GM19099 (cell line): Measurements from ENCODE around the gene TNS3.

Experiments used
- POLR2A ChIP-seq: IDR thresholded peaks from 3 replicates; pipeline ENCODE4 v1.6.1; 2011; ENCODE audit warnings: low read depth; ENCODE audit not compliant: insufficient read length; ENCODE audit errors: extremely low read depth

Gene TNS3

DNA sequence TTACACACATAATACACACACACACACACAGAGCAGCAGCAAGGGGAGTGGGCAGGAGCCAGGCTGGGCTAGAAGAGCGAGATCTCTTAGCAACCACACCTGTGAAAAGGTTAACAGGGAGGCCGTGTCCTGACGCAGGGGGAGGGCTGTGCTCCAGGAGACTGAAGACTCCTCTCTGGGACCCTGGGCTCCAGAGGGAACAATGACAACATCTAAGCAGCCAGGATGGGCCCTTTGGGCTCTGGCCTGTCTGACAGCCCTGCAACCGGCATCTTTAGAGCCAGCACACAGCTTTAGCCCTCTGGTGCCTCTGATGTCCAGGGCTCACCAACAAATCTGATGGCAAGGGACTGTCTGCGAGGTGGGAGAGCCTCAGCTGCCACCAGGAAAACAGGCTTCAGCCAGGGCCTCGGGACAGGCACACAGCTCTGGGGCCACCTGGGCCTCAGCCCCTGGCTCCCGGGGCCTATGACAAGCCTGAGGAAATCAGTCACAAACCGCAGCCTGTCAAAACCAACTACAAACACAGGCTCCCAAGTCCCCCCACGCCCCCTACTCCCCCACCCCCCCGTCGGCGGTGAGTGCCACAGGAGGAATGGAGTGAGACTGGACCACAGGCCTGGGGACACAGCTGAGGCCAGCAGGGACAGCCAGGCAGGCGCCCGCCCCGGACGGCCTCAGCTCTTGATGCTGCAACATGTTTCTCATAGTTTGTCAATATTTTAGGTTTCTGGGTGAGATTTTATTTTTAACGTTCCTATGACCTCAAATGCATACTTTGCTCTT is 102.8 kb downstream of the TNS3 start:
- TF ChIP-seq POLR2A = no peak

DNA sequence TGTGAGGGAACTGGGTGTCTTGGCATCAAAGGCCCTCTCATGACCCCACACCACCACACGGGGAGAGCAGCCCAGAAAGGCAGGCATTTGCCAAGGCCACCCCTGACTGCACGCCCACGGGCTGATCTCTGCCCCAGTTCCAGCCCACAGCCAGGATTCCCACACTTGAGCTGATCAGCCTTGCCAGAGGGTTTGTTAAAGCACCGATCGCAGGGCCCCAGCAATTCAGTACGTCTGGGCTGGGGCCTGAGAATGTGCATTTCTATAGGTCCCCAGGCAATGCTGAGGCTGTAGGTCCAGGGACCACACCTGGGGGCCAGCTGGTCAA is 103.9 kb downstream of the TNS3 start:
- TF ChIP-seq POLR2A = no peak

DNA sequence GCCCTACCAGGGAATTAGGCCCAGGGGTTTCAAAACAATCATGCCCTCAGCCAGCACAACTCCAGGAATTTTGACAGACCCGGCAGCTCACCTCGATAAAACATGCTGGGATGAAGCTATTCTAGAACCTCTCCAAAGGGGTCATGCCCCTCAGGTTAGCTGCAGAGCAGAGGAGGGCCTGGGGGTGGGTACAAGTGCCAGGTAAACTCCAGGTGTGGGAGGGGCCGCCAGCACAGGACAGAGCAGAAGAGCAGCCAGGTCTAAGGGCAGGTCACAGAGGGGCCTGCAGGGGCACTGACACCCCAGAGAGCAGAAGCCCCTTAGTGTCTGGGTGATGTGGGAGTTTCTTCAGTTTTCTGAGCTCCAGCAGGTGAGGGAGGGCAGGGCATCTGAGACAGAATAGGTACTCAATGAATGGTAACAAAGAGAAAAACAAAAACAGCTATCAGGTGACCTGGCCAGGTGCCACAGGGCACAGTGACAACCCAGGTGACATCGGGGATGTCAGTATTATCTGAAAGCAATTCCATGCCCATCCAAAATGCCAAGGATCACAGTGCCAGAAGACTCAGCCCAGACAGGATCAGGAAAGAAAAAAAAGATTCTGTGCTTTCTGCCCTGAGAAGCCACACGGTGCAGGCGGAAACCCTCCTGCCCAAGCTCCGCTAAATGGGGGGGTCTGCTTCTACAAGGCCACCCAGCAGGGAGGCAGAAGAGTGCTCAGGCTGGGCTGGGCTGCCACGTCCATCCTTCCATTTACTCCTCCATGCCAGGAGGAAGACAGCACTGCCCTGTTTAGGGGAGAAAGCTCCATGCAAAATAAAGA is 104.5 kb downstream of the TNS3 start:
- TF ChIP-seq POLR2A = no peak

DNA sequence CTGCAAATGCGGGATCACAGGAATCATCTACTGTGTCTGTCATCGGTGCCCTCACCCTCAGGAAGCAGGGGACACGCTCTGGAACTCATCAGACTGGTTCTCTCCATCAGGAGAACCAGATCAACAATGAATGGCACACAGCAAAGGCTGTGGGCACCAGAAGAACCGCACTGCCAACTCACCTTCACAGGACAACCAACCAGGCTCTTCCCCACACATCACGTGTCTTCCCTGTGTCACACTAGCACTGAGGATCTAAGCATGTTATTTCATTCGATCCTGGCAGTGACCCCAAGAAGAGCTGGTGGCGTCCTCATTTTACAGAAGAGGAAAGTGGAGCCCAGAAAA is 106.1 kb downstream of the TNS3 start:
- TF ChIP-seq POLR2A = no peak

DNA sequence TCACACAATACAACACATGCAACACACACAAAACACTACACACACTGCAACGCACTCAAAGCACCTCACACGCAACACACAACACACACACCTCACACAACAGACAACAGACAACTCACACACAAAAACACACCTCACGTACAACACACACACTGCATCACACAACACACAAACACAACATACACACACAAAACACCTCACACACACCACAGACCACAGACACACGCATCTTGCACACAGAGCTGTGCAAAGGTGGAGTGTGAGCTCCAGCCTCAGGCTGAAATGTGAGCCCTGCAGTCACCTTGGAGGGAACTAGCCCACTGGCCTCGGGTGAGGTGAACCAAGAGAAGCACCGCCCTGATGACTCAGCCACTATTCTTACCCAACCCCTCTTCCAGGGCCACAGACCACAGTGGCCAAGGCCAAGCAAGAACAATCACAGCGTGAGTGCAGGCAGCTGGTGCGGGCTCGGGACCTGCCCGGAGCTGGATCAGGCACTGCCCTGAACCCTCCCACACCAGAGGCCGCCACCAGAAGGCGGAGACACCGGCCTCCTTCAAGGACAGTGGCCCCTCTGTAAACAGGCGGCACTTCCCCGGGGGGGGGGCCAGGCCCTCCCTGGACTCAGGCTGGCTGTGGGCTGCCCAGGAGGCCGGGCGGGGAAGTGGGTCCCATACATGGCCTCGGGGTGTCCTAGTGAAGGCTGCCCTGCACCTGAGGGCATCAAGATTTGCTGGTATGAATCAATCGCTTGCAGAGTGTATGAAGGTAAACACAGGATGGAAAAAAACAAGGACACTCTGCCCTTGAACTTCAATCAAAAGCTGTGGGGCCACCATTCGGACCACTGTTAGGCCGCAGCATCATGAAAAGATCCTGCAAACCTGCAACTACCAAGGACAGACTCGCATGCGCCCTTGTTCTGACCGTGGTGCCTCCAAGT is 106.7 kb downstream of the TNS3 start:
- TF ChIP-seq POLR2A = no peak

DNA sequence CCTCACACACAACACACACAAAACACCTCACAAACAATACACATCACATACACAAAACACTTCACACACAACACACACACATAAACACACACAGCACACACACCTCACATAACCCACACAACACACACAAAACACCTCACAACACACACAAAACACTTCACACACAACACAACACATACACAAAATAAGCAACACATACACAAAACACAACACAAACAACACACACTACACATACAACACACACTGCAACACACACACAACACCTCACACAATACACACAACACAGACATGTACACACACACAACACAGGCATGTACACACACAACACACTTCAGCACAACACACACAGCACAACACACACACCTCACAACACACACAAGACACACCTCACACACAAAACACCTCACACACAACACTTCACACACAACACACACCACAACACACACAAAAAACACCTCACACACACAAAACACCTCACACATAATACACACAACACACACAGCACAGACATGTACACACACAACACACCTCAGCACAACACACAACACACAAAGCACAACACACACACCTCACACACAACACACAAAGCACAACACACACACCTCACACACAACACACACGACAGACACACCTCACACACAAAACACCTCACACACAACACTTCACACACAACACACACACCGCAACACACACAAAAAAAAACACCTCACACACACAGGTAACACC is 107.5 kb downstream of the TNS3 start:
- no peak for TF ChIP-seq POLR2A

DNA sequence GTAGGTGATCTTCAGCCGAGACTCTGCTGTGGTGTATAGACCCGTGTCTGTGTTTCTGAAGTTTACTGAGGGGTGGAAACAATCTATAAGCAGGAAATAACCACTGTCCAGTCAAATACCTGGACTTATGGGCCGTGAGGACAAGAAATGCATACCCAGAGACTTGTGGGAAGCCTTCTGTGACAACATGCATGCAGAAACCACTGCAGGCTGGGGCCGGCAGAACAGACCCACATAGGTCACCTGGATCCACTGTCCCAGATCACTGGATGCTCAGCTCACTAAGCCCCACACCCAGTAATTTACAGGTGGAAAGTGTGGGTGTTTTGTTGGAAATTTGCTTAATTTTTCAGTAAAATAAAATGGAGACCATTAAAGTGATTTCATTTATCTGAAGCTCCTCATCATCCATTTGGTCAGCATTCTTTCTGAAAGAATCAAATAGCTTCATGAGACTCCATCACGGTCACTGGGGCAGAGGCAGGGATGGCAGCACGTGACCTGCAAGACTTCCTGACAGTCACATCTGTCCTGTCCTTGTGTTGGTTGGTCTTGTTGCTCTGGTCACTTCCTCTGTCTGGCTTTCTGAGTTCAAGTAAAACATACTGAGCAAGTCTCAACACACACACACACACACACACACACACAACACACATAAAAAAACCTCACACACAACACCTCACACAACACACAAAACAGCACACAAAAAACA is 108.3 kb downstream of the TNS3 start:
- no peak for TF ChIP-seq POLR2A

DNA sequence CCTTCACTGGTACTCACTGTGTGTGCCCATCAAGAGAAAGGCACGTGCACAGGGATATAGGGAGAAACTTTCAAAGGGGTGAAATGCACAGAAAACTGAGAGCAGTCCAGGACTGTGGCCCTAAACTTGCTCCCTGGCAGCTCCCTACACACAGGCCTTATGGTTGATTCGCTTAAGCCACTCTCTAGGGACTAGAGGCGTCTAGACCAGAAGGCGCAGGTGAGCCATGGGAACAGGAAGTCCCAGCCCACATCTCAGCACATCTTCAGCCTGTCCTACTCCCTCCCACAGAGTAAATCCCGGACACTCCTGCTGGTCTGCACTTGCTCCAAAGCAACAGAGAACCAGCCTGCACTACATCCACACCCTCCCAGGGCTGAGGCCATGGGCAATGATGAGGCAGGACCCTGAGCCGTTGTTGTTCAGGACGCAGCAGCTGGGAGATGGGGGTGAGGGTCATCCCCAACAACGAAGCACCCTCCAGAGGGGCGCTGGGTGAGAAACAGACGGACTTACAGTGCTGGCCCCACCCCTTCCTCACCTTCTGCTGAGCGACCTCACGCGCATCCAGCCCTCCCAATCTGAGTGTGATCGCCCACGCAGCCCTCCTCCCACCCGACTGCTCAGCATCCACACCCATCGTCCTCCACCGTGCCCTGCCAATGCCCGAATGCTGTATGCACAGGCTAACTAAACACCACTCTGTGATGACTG is 109.3 kb downstream of the TNS3 start:
- no peak for TF ChIP-seq POLR2A

DNA sequence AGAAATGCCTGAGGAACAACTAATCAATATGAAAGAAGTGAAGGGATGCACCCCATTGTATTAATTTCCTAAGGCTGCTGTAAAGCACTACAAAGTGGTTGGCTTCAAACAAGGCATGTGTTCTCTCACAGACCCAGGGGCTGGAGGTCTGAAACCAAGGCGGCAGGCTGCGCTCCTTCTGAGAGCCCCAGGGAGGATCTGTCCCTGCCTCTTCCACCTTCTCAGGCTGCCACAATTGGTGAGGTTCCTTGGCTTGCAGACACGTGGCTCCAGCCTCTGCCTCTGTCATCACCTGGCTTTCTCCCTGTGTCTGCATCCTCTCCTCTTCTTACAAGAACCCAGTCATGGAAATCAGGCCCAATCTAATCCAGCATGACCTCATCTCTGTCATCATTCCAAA is 110.1 kb downstream of the TNS3 start:
- TF ChIP-seq POLR2A = no peak

DNA sequence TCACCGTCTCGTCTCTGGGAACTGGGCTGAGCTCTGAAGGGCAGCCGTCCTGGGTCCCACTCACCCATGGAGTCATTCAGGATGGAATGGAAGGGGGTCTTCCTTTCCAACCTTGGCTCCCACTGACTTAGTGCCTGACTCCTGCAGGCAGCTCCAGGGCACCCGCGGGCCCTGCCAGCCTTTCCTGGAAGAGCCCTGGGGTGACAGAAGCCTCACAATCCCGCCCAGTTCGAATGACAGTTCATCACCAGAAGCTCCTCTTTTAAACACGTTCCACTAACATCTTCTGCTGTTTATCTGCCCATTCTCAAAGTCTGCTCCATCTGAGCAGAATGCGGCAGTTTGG is 110.6 kb downstream of the TNS3 start:
- TF ChIP-seq POLR2A = no peak

DNA sequence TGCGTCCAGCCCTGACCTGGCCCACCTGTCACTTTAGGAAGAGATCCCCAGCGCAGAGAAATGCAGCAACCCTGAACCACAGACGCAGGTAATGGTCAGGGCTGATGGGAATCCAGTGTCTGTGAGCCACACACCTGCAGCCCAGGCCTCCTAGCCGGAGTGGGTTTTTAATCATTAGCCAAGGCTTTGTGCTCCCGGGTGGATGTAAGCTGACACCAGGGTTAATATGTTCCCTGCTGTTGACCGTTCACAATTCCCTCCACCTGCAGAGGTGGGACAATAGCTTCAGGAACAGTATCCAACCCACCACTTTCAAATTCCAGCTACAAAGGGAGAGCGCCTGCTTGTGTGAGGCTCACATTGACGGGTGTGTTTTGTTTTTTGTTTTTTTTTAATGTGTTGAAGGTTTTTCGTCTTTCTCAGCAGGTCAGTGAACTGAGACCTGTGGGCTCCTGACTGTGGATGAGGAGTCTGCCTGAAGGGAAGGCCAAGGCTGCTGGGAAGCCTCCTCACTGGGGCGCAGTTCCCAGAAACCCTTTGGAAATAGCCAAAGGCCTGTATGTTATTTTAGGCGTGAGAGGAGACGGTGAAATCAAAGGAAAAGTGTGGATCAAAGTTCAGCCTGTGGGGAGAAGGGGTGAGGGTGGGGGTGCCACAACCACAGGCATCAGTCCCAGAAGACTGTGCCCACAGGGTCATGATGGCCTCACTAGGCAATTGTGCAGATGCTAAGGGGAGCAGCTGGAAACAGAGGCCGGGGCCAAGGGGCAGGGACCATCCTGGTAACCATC is 111.1 kb downstream of the TNS3 start:
- no peak for TF ChIP-seq POLR2A

DNA sequence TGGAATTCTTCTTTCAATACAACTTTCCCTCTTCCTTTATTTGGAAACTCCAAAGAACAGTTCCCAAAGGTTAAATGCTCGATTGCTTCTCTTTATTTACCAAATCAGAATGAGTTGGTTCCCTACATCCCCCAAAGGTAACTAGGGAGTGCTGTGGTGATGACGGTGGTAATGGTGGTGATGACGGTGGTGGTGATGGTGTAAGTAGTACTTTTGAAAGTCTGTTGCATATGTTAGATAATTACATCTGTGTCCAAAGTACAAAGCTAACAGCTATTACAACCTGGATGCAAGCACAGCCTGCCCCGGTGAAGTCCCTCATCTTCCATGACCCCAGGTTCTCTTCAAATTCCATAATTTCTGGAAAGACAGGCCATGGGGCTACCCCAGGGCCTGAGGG is 115.1 kb downstream of the TNS3 start:
- no peak for TF ChIP-seq POLR2A

DNA sequence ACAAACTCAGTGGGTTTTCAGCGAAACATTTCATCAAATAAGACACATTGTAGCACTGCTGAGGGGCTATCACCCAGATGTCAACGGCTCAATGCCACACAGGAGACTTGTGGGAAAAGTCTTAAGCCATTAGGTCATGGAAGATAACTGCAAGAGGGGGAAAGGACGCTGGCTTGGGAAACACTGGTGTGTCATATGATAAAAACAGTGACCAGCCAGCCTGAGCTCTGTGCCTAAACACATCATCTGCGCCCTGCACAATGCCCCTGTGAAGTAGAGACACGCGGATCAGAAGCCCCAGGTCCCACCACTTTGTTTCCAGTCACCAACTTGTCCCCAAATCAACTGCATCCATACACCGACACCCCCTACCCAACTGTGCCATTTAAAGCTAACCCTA is 116.7 kb downstream of the TNS3 start:
- no peak for TF ChIP-seq POLR2A

DNA sequence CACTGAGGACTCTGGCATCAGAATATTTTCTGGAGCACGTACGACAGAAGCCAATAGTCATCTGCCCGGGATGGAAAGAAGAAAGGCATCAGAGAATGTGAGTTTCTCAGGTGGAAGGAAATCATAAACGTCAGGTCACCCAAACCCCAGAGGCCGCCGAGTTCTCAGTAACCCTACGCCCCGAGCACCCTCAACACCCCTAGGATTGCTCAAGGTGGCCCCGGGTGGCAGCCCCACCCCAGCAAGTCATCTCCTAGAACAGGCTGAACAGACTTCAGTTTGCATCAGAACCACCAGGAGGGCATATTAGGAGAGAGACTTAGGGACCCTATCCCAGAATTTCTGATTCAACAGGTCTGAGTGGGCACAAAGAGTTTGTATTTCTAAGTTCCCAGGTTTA is 117.6 kb downstream of the TNS3 start:
- TF ChIP-seq POLR2A = no peak

DNA sequence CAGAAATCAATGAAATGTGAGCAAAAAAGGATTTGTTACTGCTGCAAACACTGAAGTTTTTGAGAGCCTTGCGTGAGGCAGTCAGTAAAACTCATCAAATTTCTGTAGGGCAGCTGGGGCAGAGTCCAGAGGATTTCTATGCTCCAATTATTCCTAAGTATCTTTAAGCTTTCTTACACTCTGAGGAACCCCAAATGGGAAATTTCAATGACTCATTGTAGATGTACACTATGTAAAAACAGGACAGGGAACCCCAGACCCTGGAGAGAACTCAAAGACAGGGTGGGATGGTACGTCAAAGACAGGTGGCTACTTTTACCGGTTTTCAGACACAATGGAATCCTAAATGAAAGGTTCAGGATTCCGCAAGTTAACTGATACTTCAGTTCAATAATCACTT is 120.2 kb downstream of the TNS3 start:
- TF ChIP-seq POLR2A = no peak
